GM23248 (cell line): ENCODE results near the gene LYRM4.

Experiments used
- EZH2 ChIP-seq: fragments of 200-600 bp; sonication (generic); IDR thresholded peaks from 2 replicates; pipeline ENCODE4 v1.6.1; 2018; ENCODE audit warnings: antibody characterized with exemption, mild to moderate bottlenecking; ENCODE audit not compliant: insufficient read depth, poor library complexity, severe bottlenecking
- EZH2phosphoT487 ChIP-seq: fragments of 200-600 bp; sonication (generic); IDR thresholded peaks from 2 replicates; pipeline ENCODE4 v1.6.1; 2018; ENCODE audit warnings: antibody characterized with exemption, moderate library complexity, mild to moderate bottlenecking, low read depth; ENCODE audit not compliant: insufficient read depth

- TF ChIP-seq EZH2 (no peak), EZH2phosphoT487 (no peak)
Observed at GRCh38 chr6:5197084-5197483, 63.7 kb downstream of the LYRM4 start.
